Right renal pelvis (tissue), 4 donors: ENCODE data around the gene ENTPD7. TPM values are rescaled to one million over a fixed set of nuclear protein-coding genes. Genes with fewer than 3 reads are reported as not detected.
"Not testable (repeated sequence)": the region's sequence is repeated elsewhere in the genome, so short reads cannot be mapped to it uniquely, and the experiment has no call there.

Experiments
- DNase-seq, 4 donors: peaks; one replicate each; pipeline ENCODE4 v3.0.0-alpha.2; 2013; ENCODE audit warnings: low read depth in 4 of 4, low spot score in 3 of 4, missing footprints in 1 of 4
- polyA plus RNA-seq, 4 donors: library from polyadenylated mRNA; unstranded; fragments of 120-200 nt; gene quantifications; one replicate each; pipeline ENCODE4 v1.2.1, GENCODE V29; 2013; ENCODE audit not compliant: insufficient read length in 4 of 4

The ENTPD7 gene
- polyA plus RNA-seq, 4 donors = 19.3 to 21.3 (median 21.1) TPM

GRCh38 chr10:99742254-99742653, 82.9 kb downstream of the ENTPD7 start:
- DNase-seq = no peak

GRCh38 chr10:99742701-99743100, 83.4 kb downstream of the ENTPD7 start:
- DNase-seq = no peak

GRCh38 chr10:99743841-99744240, 84.5 kb downstream of the ENTPD7 start:
- DNase-seq = no peak

- DNase-seq = not testable (repeated sequence)
These were observed 86.9 kb downstream of the ENTPD7 start for GRCh38 chr10:99746166-99746565.

GRCh38 chr10:99748823-99749451, 89.6 kb downstream of the ENTPD7 start:
- DNase-seq = no peak

- DNase-seq = no peak
These were observed 91.3 kb downstream of the ENTPD7 start for GRCh38 chr10:99750641-99751040.

- no peak for DNase-seq
These were observed 95.4 kb downstream of the ENTPD7 start for GRCh38 chr10:99754670-99755069.

Other genes with a start within 250 kb of the ENTPD7 start
- gene GOT1, start 228.9 kb upstream of the ENTPD7 start, polyA plus RNA-seq = 10 to 100 TPM; 85.3 to 93.0 (median 91.0) TPM
- gene NKX2-3, start 126.6 kb upstream of the ENTPD7 start, polyA plus RNA-seq = not detected
- gene SLC25A28, start 39.1 kb upstream of the ENTPD7 start, polyA plus RNA-seq = 10 to 100 TPM; 38.4 to 43.9 (median 39.6) TPM
- 10 to 100 TPM; 46.4 to 50.4 (median 47.0) TPM for gene COX15, start 72.6 kb downstream of the ENTPD7 start, polyA plus RNA-seq
- gene CUTC, start 72.7 kb downstream of the ENTPD7 start, polyA plus RNA-seq = 10 to 100 TPM; 22.5 to 26.4 (median 24.7) TPM
- gene ABCC2, start 123.1 kb downstream of the ENTPD7 start, polyA plus RNA-seq = 10 to 100 TPM in 1 of 4 donors, 1 to 10 TPM in 3; 7.4 to 11.4 (median 8.9) TPM